SK-N-SH (cell line): ENCODE data around the gene HOXC11. TPM values are rescaled to one million over a fixed set of nuclear protein-coding genes. Genes with fewer than 3 reads are reported as not detected.
A peak's percentile ranks its signal among the peaks of the same experiment; 100 is the strongest.

Source experiments
- CTCF ChIA-PET: fragments of 300-600, 350-600 bp; formaldehyde crosslinking; extraction: SDS; loops from one replicate; lab custom pipeline; 2021; lab: Yijun Ruan, JAX
- POLR2A ChIA-PET: fragments of 350-600 bp; sonication (Branson Sonifier 250); formaldehyde crosslinking; extraction: SDS; loops from one replicate; lab custom pipeline; 2020; ENCODE audit warnings: antibody characterized with exemption, inconsistent platforms; lab: Yijun Ruan, JAX
- DNase-seq: peaks from one replicate; pipeline ENCODE4 v3.0.0; 2012
- H2AFZ ChIP-seq: fragments of 200-600 bp; sonication (generic); 2 replicates; pipeline ENCODE4 v1.8.1; 2016; ENCODE audit warnings: antibody characterized with exemption, mild to moderate bottlenecking, low read depth
- H3F3A ChIP-seq: fragments of 200-600 bp; sonication (generic); replicated peaks from 2 replicates; pipeline ENCODE3; 2016; ENCODE audit warnings: antibody characterized with exemption, mild to moderate bottlenecking; ENCODE audit not compliant: insufficient read depth
- H3K27ac ChIP-seq, 2 experiments: fragments of 200-500 bp in 1 of 2; fragments of 200-600 bp in 1 of 2; sonication (Bioruptor generic) in 1 of 2; sonication (generic), shearing (Covaris generic) in 1 of 2; 2 replicates each; pipeline versions ENCODE4 v1.5.1 to v1.6.1; 2014 to 2016; ENCODE audit warnings: low read depth in 2 of 2, inconsistent platforms in 1 of 2, low read length in 1 of 2, mild to moderate bottlenecking in 1 of 2, mixed read lengths in 1 of 2
- H3K27me3 ChIP-seq: fragments of 200-600 bp; sonication (generic), shearing (Covaris generic); 2 replicates; pipeline ENCODE4 v1.6.1; 2016; ENCODE audit warnings: mixed run types; ENCODE audit not compliant: insufficient read depth
- H3K36me3 ChIP-seq, 2 experiments: fragments of 200-500 bp in 1 of 2; fragments of 200-600 bp in 1 of 2; sonication (Bioruptor generic) in 1 of 2; sonication (generic) in 1 of 2; replicated peaks in 1 of 2; 2 replicates each; pipeline versions ENCODE3 to v1.5.1; 2014 to 2016; ENCODE audit warnings: low read length in 1 of 2, mild to moderate bottlenecking in 1 of 2; ENCODE audit not compliant: insufficient read depth in 2 of 2, control insufficient read depth in 1 of 2
- H3K4me1 ChIP-seq, 2 experiments: fragments of 200-500 bp in 1 of 2; fragments of 200-600 bp in 1 of 2; sonication (Bioruptor generic) in 1 of 2; sonication (generic), shearing (Covaris generic) in 1 of 2; 2 replicates each; pipeline versions ENCODE4 v1.5.1 to v1.6.1; 2014 to 2016; ENCODE audit warnings: low read depth in 1 of 2, low read length in 1 of 2, mixed run types in 1 of 2; ENCODE audit not compliant: insufficient read depth in 2 of 2, control insufficient read depth in 1 of 2
- H3K4me2 ChIP-seq: fragments of 200-600 bp; sonication (generic), shearing (Covaris generic); 2 replicates; pipeline ENCODE4 v1.6.1; 2017; ENCODE audit warnings: mixed run types
- H3K4me3 ChIP-seq, 2 experiments: fragments of 200-500 bp in 1 of 2; fragments of 200-600 bp in 1 of 2; sonication (Bioruptor generic) in 1 of 2; sonication (generic), shearing (Covaris generic) in 1 of 2; 2 replicates each; pipeline versions ENCODE4 v1.5.1 to v1.8.1; 2014 to 2016; ENCODE audit warnings: low read depth in 2 of 2, inconsistent platforms in 1 of 2, low read length in 1 of 2, mild to moderate bottlenecking in 1 of 2, mixed read lengths in 1 of 2, moderate library complexity in 1 of 2
- H3K79me2 ChIP-seq: fragments of 200-600 bp; sonication (generic); 2 replicates; pipeline ENCODE4 v1.8.1; 2017; ENCODE audit warnings: mild to moderate bottlenecking; ENCODE audit not compliant: insufficient read depth
- H3K9ac ChIP-seq: fragments of 200-600 bp; sonication (generic); 2 replicates; pipeline ENCODE4 v1.6.1; 2017; ENCODE audit warnings: mixed run types
- H3K9me2 ChIP-seq: fragments of 200-600 bp; sonication (generic); 2 replicates; pipeline ENCODE4 v1.6.1; 2017; ENCODE audit warnings: mixed run types
- H3K9me3 ChIP-seq: fragments of 200-600 bp; sonication (generic); 2 replicates; pipeline ENCODE4 v1.6.1; 2017; ENCODE audit warnings: mixed run types, mild to moderate bottlenecking, moderate library complexity
- H4K20me1 ChIP-seq: fragments of 200-600 bp; sonication (generic); 2 replicates; pipeline ENCODE4 v1.6.1; 2017; ENCODE audit warnings: mild to moderate bottlenecking, mixed run types; ENCODE audit not compliant: insufficient read depth
- ELF1 ChIP-seq: IDR thresholded peaks from 2 replicates; pipeline ENCODE4 v1.4.0; 2012
- EZH2phosphoT487 ChIP-seq: fragments of 200-600 bp; sonication (generic); IDR thresholded peaks from 2 replicates; pipeline ENCODE4 v1.6.1; 2017; ENCODE audit warnings: low read depth, mixed run types, mild to moderate bottlenecking, antibody characterized with exemption, moderate library complexity, borderline replicate concordance
- FOXJ3 ChIP-seq: sonication (generic); formaldehyde crosslinking; IDR thresholded peaks from 2 replicates; pipeline ENCODE4 v1.5.1; 2020; ENCODE audit warnings: mild to moderate bottlenecking, missing genetic modification reagents
- JUND ChIP-seq: IDR thresholded peaks from 2 replicates; pipeline ENCODE4 v1.4.0; 2012
- MXI1 ChIP-seq: IDR thresholded peaks from 2 replicates; pipeline ENCODE4 v1.6.1; 2012; ENCODE audit warnings: mild to moderate bottlenecking, low read depth, low read length, improper control_type of control experiment
- NFIC ChIP-seq: IDR thresholded peaks from 2 replicates; pipeline ENCODE4 v1.4.0; 2012; ENCODE audit warnings: borderline replicate concordance
- POLR2AphosphoS5 ChIP-seq: IDR thresholded peaks from 2 replicates; pipeline ENCODE4 v1.6.1; 2012; ENCODE audit warnings: low read depth, low read length
- RFX5 ChIP-seq: IDR thresholded peaks from 2 replicates; pipeline ENCODE4 v1.6.1; 2012; ENCODE audit warnings: mild to moderate bottlenecking, improper control_type of control experiment, low read length
- SIN3A ChIP-seq: IDR thresholded peaks from 2 replicates; pipeline ENCODE4 v1.6.1; 2012; ENCODE audit warnings: low read depth, mild to moderate bottlenecking, low read length, moderate library complexity, borderline replicate concordance
- SMC3 ChIP-seq: IDR thresholded peaks from 2 replicates; pipeline ENCODE4 v1.6.1; 2012; ENCODE audit warnings: low read depth, low read length, improper control_type of control experiment
- TAF1 ChIP-seq: IDR thresholded peaks from 2 replicates; pipeline ENCODE4 v1.6.1; 2012; ENCODE audit warnings: low read depth, mild to moderate bottlenecking, low read length, moderate library complexity, borderline replicate concordance
- WGBS: methylation state at CpG from one replicate; pipeline ENCODE4 v1.1.6; 2017; ENCODE audit warnings: low lambda C conversion rate; 5-methylcytosine and 5-hydroxymethylcytosine counted together
- polyA plus RNA-seq, 3 experiments: library from polyadenylated mRNA; depleted of rRNA; stranded (reverse); fragments of >200 nt; gene quantifications; 2 replicates each; pipeline ENCODE4 v1.2.3, GENCODE V29; 2012

The HOXC11 gene
- polyA plus RNA-seq, 1 of the 3 experiments (the other 2 are of a cell fraction) = not detected

DNA sequence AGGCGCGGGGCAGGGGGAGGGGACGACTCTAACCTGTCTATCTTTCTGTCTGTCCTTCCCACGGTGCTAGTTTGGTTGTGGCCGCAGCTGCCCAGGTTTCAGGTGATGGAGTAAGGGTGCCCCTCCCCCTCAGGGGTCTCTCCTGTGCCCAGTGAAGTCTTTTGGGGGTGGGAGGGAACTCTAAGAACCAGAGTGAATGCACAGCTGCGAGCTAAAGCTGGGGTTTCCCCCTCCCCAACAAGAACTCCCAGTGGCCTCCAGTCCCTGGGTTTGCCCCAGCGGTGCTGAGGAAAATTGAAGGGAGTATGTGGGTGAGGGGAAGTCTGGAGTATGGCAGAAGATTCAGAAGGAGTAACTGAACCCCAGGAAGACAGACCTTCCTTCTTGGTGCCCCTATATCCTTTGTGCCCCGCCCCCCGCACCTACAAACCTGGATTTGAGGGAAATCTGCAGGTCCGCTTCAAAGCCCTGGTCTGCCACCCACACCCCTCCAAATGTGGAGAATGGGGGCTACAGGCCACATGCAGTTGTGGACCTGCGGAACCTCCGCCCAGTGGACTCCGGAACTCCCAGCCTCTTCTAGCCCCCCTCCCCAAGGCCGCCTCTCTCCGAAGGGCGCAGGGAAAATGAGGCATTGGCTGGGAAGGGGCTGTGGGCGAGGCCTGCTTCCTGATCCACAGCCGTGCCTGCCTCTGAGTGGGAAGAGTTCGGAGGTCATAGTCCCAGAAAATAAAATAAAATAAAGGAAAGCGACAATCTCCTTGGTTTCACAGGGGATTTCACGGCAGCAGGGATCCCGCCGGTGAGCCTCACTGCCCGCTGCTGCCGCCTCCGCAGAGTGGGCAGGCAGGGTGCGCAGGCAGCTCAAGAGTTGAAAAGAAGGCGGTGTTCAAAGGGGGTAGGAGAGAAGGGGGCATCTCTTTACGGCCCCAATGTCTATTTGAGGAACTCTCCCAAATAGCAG is 23.6 kb downstream of the HOXC11 start:
- 90% methylated on average over 29 of the region's 29 CpGs for WGBS
- Histone ChIP-seq H3K4me3 (peak overlapping the region in 1 of 2 experiments; percentile 2; a peak in 1 of 4 replicates), H3K9me2 (no peaks in the 10 kb centered on the region), H4K20me1 (no peaks in the 10 kb centered on the region), H3K9ac (no peak overlapping the region)
- CTCF ChIA-PET = interaction anchor here (0.6 to 24.5 kb wide), 7 partner anchors 9 to 218 kb away, joined by 4 to 568 read pairs (median 194); partner anchors contain the start of genes HOXC10, HOXC8 and SMUG1
- TF ChIP-seq POLR2AphosphoS5 (no peak), EZH2phosphoT487 (no peak), JUND (no peak), SIN3A (no peak), FOXJ3 (CRISPR knock-in tag) (no peak), SMC3 (no peak), NFIC (no peak), TAF1 (no peak), ELF1 (no peak), MXI1 (no peak)
- TF ChIP-seq, all 33 proteins: peak for 0
- Histone ChIP-seq H3K36me3 (no peaks in the 10 kb centered on the region), H2AFZ (no peak overlapping the region), H3K27ac (no peak overlapping the region), H3K79me2 (no peaks in the 10 kb centered on the region), H3K4me2 (no peak overlapping the region), H3K9me3 (no peaks in the 10 kb centered on the region), H3F3A (no peaks in the 10 kb centered on the region), H3K27me3 (peaks cover 60% of the 10 kb centered on the region), H3K4me1 (peaks cover 0 to 16% of the 10 kb centered on the region in 2 experiments; a peak in 2 of 4 replicates)
- POLR2A ChIA-PET = no interaction called here
- no peak for DNase-seq

DNA sequence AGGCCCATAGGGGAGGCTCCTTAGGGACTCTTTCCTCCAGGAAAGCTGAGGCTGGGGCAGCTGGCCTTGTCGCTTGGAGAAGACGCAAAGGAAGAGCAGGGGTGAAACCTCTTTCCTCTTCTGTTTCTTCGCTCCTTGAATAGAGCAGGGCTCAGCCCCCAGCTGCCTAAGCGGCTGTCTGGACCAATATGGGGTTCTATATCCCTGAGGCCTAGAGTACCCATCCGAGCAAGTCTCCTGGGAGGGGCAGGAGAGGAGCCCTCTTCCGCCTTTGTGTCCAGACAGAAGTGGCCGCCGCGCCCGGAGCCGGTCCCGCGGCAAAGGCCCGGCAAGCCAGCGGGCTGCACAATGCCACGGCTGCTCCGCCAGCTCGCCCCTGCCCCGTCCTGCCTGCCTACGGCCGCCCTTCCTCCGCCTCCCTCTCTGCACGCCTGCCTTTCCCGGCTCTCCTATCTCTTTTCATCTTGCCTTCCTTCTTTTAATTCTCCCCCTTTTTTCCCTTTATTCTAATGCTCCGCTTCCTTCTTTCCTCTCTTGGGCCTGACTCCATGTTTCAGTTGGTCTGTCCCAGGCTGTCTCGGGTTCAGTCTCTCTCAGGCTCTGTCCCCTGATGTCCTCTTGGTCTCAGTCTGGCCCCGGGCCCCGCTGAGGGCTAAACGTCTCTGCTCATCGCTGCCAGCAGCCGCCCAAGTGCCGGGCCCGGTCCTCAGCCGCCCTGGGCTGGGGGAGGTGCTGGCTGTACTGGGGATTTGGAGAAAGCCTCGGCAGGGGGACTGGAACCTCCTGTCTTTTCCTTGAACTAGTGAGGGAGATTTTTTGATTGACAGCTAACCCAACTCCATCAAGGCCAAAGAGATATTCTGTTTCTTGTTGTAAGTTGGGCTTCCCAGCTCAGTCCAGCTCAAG is 24.5 kb downstream of the HOXC11 start:
- H3K9me3 ChIP-seq = no peaks in the 10 kb centered on the region
- peaks cover 50% of the 10 kb centered on the region for H3K27me3 ChIP-seq
- no peak overlapping the region for H3K4me3 ChIP-seq
- no peak overlapping the region for H2AFZ ChIP-seq
- H3K79me2 ChIP-seq = no peaks in the 10 kb centered on the region
- TF ChIP-seq RFX5 = no peak
- no peak overlapping the region for H3K4me2 ChIP-seq
- no peak overlapping the region for H3K27ac ChIP-seq
- 76% methylated on average over 20 of the region's 35 CpGs for WGBS
- no peaks in the 10 kb centered on the region for H3K9me2 ChIP-seq
- ChIA-PET POLR2A (no interaction called here), CTCF (interaction anchor here (0.6 to 24.5 kb wide), 11 partner anchors 8 to 371 kb away, joined by 3 to 568 read pairs (median 4); partner anchors contain the start of genes HOXC10, HOXC8 and SMUG1)
- H4K20me1 ChIP-seq = no peaks in the 10 kb centered on the region
- no peak for DNase-seq
- no peaks in the 10 kb centered on the region for H3F3A ChIP-seq
- peaks cover 0 to 16% of the 10 kb centered on the region in 2 experiments; a peak in 2 of 4 replicates for H3K4me1 ChIP-seq
- H3K36me3 ChIP-seq = no peaks in the 10 kb centered on the region
- H3K9ac ChIP-seq = no peak overlapping the region
